ENCODE data around the gene NRXN3.

DNA sequence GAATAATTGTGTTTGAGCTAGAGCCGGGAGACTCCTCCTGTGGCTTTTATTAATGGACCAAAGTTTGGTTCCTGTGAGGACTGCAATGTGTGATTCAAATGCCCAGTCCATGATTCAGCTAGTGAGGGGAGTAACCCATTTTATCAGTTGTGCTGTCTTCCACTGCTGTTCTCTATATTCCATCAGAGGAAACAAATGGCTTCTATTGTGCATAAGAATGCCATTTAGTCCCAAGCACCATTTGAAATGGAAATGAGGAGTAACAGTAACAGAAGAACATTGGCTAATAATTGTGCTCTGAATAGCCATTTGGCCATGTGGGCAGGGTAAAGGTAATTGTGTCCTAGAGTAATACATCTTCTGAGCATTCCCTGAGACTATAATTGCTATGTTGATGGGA lies 1398.4 kb downstream of the NRXN3 start:
- TF ChIP-seq, protein P1, sequence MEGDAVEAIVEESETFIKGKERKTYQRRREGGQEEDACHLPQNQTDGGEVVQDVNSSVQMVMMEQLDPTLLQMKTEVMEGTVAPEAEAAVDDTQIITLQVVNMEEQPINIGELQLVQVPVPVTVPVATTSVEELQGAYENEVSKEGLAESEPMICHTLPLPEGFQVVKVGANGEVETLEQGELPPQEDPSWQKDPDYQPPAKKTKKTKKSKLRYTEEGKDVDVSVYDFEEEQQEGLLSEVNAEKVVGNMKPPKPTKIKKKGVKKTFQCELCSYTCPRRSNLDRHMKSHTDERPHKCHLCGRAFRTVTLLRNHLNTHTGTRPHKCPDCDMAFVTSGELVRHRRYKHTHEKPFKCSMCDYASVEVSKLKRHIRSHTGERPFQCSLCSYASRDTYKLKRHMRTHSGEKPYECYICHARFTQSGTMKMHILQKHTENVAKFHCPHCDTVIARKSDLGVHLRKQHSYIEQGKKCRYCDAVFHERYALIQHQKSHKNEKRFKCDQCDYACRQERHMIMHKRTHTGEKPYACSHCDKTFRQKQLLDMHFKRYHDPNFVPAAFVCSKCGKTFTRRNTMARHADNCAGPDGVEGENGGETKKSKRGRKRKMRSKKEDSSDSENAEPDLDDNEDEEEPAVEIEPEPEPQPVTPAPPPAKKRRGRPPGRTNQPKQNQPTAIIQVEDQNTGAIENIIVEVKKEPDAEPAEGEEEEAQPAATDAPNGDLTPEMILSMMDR (IDR thresholded peaks at IDR 0.05), result no peak
- TF ChIP-seq POLR2A (IDR thresholded peaks at IDR 0.05), result no peak
